ENCODE measurements around the gene IFNL4.

GRCh38 chr19:39223703-39224279 is 24.9 kb downstream of the IFNL4 start:
- TF ChIP-seq EZH2 (IDR thresholded peaks at IDR 0.05; ENCODE audit: insufficient read depth, poor library complexity, severe bottlenecking): no peak
- no peak for TF ChIP-seq EZH2phosphoT487 (IDR thresholded peaks at IDR 0.05; ENCODE audit: insufficient read depth, low read depth)

Measured in GM23248 (cell line).